Spleen (tissue), 7 donors: ENCODE results near the gene AKIRIN2.

ENCODE experiments used
- CTCF ChIP-seq, 11 experiments: fragments of 200-600 bp in 7 of 11; fragments of 450-650 bp in 4 of 11; sonication (generic) in 4 of 11; IDR thresholded peaks in 8 of 11; conservative IDR thresholded peaks in 3 of 11; 1 replicate in 7 of 11; 2 replicates in 4 of 11; pipeline versions ENCODE4 v1.4.0 to v1.8.0; 2016 to 2021; ENCODE audit warnings: antibody characterized with exemption in 11 of 11, inconsistent platforms in 4 of 11, mild to moderate bottlenecking in 1 of 11
- POLR2A ChIP-seq, 3 donors: fragments of 450-650 bp; IDR thresholded peaks; one replicate each; pipeline ENCODE4 v1.5.1; 2017; ENCODE audit warnings: antibody characterized with exemption in 3 of 3, mild to moderate bottlenecking in 1 of 3
- donor health status: DM: no; HTN: no; CAD: no; lungs with moderate emphysema.
- donor health status: DM: no; HTN: no; CAD: no.
- donor health status: DM: no; HTN: no; CAD: no.

GRCh38 chr6:87661503-87661902 is 40.5 kb downstream of the AKIRIN2 start:
- TF ChIP-seq CTCF (IDR thresholded peaks at IDR 0.05 in 8 of 11, conservative IDR thresholded peaks at IDR 0.05 in 3 of 11) (no peak), POLR2A (IDR thresholded peaks at IDR 0.05) (no peak)
